Medulla oblongata (tissue), 1 donor: ENCODE measurements around the gene ICOS.
"Not testable (repeated sequence)": the region's sequence is repeated elsewhere in the genome, so short reads cannot be mapped to it uniquely, and the experiment has no call there.

Source experiments
- DNase-seq: peaks from one replicate; pipeline ENCODE4 v3.0.0-alpha.2; 2015; ENCODE audit errors: extremely low spot score

Gene ICOS

GRCh38 chr2:203918264-203918663 lies 18.3 kb upstream of the ICOS start:
- DNase-seq: no peak

GRCh38 chr2:203918839-203919238 lies 17.7 kb upstream of the ICOS start:
- DNase-seq: no peak

GRCh38 chr2:203925512-203926158 lies 10.9 kb upstream of the ICOS start:
- DNase-seq: no peak

- DNase-seq: no peak
Observed at GRCh38 chr2:203928849-203929248, 7.7 kb upstream of the ICOS start.

- not testable (repeated sequence) for DNase-seq
Observed at GRCh38 chr2:203931262-203931661, 5.3 kb upstream of the ICOS start.

GRCh38 chr2:203934041-203934492 lies 2.5 kb upstream of the ICOS start:
- no peak for DNase-seq

- no peak for DNase-seq
Observed at GRCh38 chr2:203934711-203935438, 1.7 kb upstream of the ICOS start.

GRCh38 chr2:203935568-203935967 lies 995 bp upstream of the ICOS start:
- no peak for DNase-seq

GRCh38 chr2:203936949-203937348 lies 386 bp downstream of the ICOS start:
- DNase-seq: no peak

GRCh38 chr2:203937788-203938187 lies 1.2 kb downstream of the ICOS start:
- no peak for DNase-seq

GRCh38 chr2:203940039-203940438 lies 3.5 kb downstream of the ICOS start:
- DNase-seq: no peak

GRCh38 chr2:203943493-203944382 lies 7.2 kb downstream of the ICOS start:
- not testable (repeated sequence) for DNase-seq

GRCh38 chr2:203948733-203949132 lies 12.2 kb downstream of the ICOS start:
- no peak for DNase-seq

GRCh38 chr2:203949228-203949627 lies 12.7 kb downstream of the ICOS start:
- DNase-seq: no peak

GRCh38 chr2:203951366-203951902 lies 14.9 kb downstream of the ICOS start:
- no peak for DNase-seq

- DNase-seq: no peak
Observed at GRCh38 chr2:203959265-203959664, 22.7 kb downstream of the ICOS start.

- no peak for DNase-seq
Observed at GRCh38 chr2:203959672-203960071, 23.1 kb downstream of the ICOS start.

- no peak for DNase-seq
Observed at GRCh38 chr2:203960811-203961210, 24.2 kb downstream of the ICOS start.

- DNase-seq: not testable (repeated sequence)
Observed at GRCh38 chr2:203965190-203965589, 28.6 kb downstream of the ICOS start.

GRCh38 chr2:203971251-203971650 lies 34.7 kb downstream of the ICOS start:
- peak; percentile 11 for DNase-seq

- no peak for DNase-seq
Observed at GRCh38 chr2:203972066-203972465, 35.5 kb downstream of the ICOS start.

GRCh38 chr2:203973000-203973399 lies 36.4 kb downstream of the ICOS start:
- DNase-seq: no peak
